Endothelial cell (in vitro differentiated cells): Measurements from ENCODE around the gene ACOXL. TPM values are rescaled to one million over a fixed set of nuclear protein-coding genes. Genes with fewer than 3 reads are reported as not detected.
"Not testable (repeated sequence)": the region's sequence is repeated elsewhere in the genome, so short reads cannot be mapped to it uniquely, and the experiment has no call there.

Experiments
- DNase-seq: peaks from one replicate; pipeline ENCODE4 v3.0.0; 2021; ENCODE audit warnings: low spot score
- H3K27ac Mint-ChIP-seq: one replicate; pipeline ENCODE4 v1.8.0; 2021; ENCODE audit warnings: mixed read lengths, inconsistent platforms; ENCODE audit not compliant: unreplicated experiment
- H3K27me3 Mint-ChIP-seq: one replicate; pipeline ENCODE4 v1.8.0; 2021; ENCODE audit warnings: mild to moderate bottlenecking, moderate library complexity, mixed read lengths, inconsistent platforms; ENCODE audit not compliant: unreplicated experiment
- H3K36me3 Mint-ChIP-seq: one replicate; pipeline ENCODE4 v1.8.0; 2021; ENCODE audit warnings: mild to moderate bottlenecking, low read depth, mixed read lengths, inconsistent platforms; ENCODE audit not compliant: unreplicated experiment
- H3K4me1 Mint-ChIP-seq: one replicate; pipeline ENCODE4 v1.8.0; 2021; ENCODE audit warnings: mild to moderate bottlenecking, mixed read lengths, inconsistent platforms; ENCODE audit not compliant: unreplicated experiment
- H3K4me3 Mint-ChIP-seq: one replicate; pipeline ENCODE4 v1.8.0; 2021; ENCODE audit warnings: mild to moderate bottlenecking, mixed read lengths, inconsistent platforms; ENCODE audit not compliant: unreplicated experiment
- H3K9me3 Mint-ChIP-seq: one replicate; pipeline ENCODE4 v1.8.0; 2021; ENCODE audit warnings: mixed read lengths, inconsistent platforms; ENCODE audit not compliant: unreplicated experiment
- CTCF ChIP-seq: fragments of 200-600 bp; sonication (generic); IDR thresholded peaks from one replicate; pipeline ENCODE4 v1.5.0; 2021; ENCODE audit warnings: antibody characterized with exemption; ENCODE audit not compliant: unreplicated experiment
- long read RNA-seq: library from polyadenylated mRNA; unstranded; transcript quantifications from one replicate; pipeline ENCODE4 v2.0.0, GENCODE V29; 2020; ENCODE audit not compliant: unreplicated experiment
- total RNA-seq: library from RNA; stranded (reverse); fragmentation: NEBNext Ultra II Directional; extraction: Animal tissue kit (Norgen Biotek cat#: 25700); gene quantifications from one replicate; pipeline ENCODE4 v1.2.1, GENCODE V29; 2021; ENCODE audit not compliant: unreplicated experiment

The ACOXL gene
- total RNA-seq = 0.44 TPM
- long read RNA-seq = 0 reads

GRCh38 chr2:110732422-110733413 lies at the start of gene ACOXL:
ACOXL (plus strand) TSS chr2:110732573; CDS start chr2:110768390, 35,817 bp downstream.
- TF ChIP-seq CTCF = no peak
- Mint-ChIP-seq H3K9me3 (no peaks in the 10 kb centered on the region), H3K36me3 (peaks cover 8% of the 10 kb centered on the region), H3K27ac (no peak within 1 kb of the TSS), H3K4me3 (peak within 1 kb of the TSS; percentile 84), H3K4me1 (peaks cover 24% of the 10 kb centered on the region), H3K27me3 (peaks cover 3% of the 10 kb centered on the region)
- DNase-seq = peak; percentile 23

- no peaks in the 10 kb centered on the region for H3K36me3 Mint-ChIP-seq
- H3K9me3 Mint-ChIP-seq = no peaks in the 10 kb centered on the region
- no peak overlapping the region for H3K4me3 Mint-ChIP-seq
- H3K4me1 Mint-ChIP-seq = peaks cover 7% of the 10 kb centered on the region
- no peak overlapping the region for H3K27ac Mint-ChIP-seq
- TF ChIP-seq CTCF = no peak
- DNase-seq = no peak
- H3K27me3 Mint-ChIP-seq = peaks cover 4% of the 10 kb centered on the region
Measured at GRCh38 chr2:110682872-110683271, 49.5 kb upstream of the ACOXL start.

GRCh38 chr2:110687775-110688484 lies 44.4 kb upstream of the ACOXL start:
- H3K27ac Mint-ChIP-seq, H3K4me3 Mint-ChIP-seq, H3K4me1 Mint-ChIP-seq, H3K36me3 Mint-ChIP-seq, DNase-seq, H3K27me3 Mint-ChIP-seq, H3K9me3 Mint-ChIP-seq: not testable (repeated sequence)

- Mint-ChIP-seq H3K27me3 (peaks cover 1% of the 10 kb centered on the region), H3K27ac (peak overlapping the region; percentile 34), H3K4me1 (peaks cover 2% of the 10 kb centered on the region), H3K9me3 (no peaks in the 10 kb centered on the region), H3K36me3 (peaks cover 4% of the 10 kb centered on the region), H3K4me3 (no peak overlapping the region)
- no peak for TF ChIP-seq CTCF
- no peak for DNase-seq
Measured at GRCh38 chr2:110688594-110689091, 43.7 kb upstream of the ACOXL start.

- DNase-seq = no peak
- peaks cover 8% of the 10 kb centered on the region for H3K36me3 Mint-ChIP-seq
- no peak for TF ChIP-seq CTCF
- peaks cover 16% of the 10 kb centered on the region for H3K4me1 Mint-ChIP-seq
- H3K4me3 Mint-ChIP-seq = no peak overlapping the region
- H3K9me3 Mint-ChIP-seq = no peaks in the 10 kb centered on the region
- peaks cover under 1% of the 10 kb centered on the region for H3K27me3 Mint-ChIP-seq
- no peak overlapping the region for H3K27ac Mint-ChIP-seq
Measured at GRCh38 chr2:110690083-110690965, 42.0 kb upstream of the ACOXL start.
